OCI-LY7 (cell line): ENCODE data around the gene RLN3.

Source experiments
- CTCF ChIP-seq: fragments of 200-600 bp; sonication (generic); conservative IDR thresholded peaks from 2 replicates; pipeline ENCODE4 v1.5.1; 2014; ENCODE audit warnings: mild to moderate bottlenecking, antibody characterized with exemption, low read length, moderate library complexity, mixed read lengths
- EZH2phosphoT487 ChIP-seq: fragments of 200-600 bp; sonication (generic); IDR thresholded peaks from 2 replicates; pipeline ENCODE4 v1.6.1; 2018; ENCODE audit warnings: low read depth, borderline replicate concordance, mild to moderate bottlenecking, mixed run types, antibody characterized with exemption, low read length, moderate library complexity, mixed read lengths

DNA sequence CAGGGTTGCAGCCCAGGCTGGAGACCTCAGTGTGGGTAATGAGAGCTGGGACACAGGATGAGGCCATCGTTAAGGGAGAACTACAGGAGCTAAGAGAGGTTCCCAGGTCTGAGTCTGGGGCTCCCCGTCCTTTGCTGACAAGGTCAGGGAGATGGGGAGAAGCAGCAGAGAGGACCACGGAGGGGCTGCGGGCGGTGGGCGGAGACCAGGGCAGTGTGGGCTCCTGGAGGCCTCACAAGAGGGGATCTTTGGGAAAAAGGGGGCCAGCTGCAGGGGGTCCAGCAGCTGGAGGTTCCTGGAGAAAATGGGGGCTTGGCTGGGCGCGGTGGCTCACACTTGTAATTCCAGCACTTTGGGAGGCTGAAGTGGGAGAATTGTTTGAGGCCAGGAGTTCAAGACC, 37.9 kb upstream of the RLN3 start:
- no peak for TF ChIP-seq CTCF
- no peak for TF ChIP-seq EZH2phosphoT487
